ENCODE results near the gene RNF225.

GRCh38 chr19:58356766-58357480 is 38.5 kb upstream of the RNF225 start:
- TF ChIP-seq CTCF (IDR thresholded peaks at IDR 0.05): no peak
- no peak for TF ChIP-seq POLR2A (IDR thresholded peaks at IDR 0.05)

Measured in thyroid gland (tissue), 4 donors.